Loucy (cell line): ENCODE data around the gene LDLRAD4.

Source experiments
- H2AFZ ChIP-seq: fragments of 200-600 bp; sonication (generic); 2 replicates; pipeline ENCODE4 v1.6.0; 2016; ENCODE audit warnings: antibody characterized with exemption, mild to moderate bottlenecking, low read length, moderate library complexity
- H3F3A ChIP-seq: fragments of 200-600 bp; 2 replicates; pipeline ENCODE4 v1.6.0; 2016; ENCODE audit warnings: antibody characterized with exemption, low read depth, mild to moderate bottlenecking
- H3K27me3 ChIP-seq: fragments of 200-600 bp; sonication (generic); 2 replicates; pipeline ENCODE4 v1.6.1; 2014; ENCODE audit warnings: low read length, mild to moderate bottlenecking; ENCODE audit not compliant: insufficient read depth, poor library complexity, severe bottlenecking
- H3K36me3 ChIP-seq: fragments of 200-600 bp; sonication (generic); 2 replicates; pipeline ENCODE4 v1.6.1; 2016; ENCODE audit warnings: low read length; ENCODE audit not compliant: insufficient read depth
- H3K4me1 ChIP-seq: fragments of 200-600 bp; sonication (generic); 2 replicates; pipeline ENCODE4 v1.5.1; 2014; ENCODE audit warnings: low read length, mild to moderate bottlenecking; ENCODE audit not compliant: insufficient read depth, poor library complexity, severe bottlenecking
- H3K4me2 ChIP-seq: fragments of 200-600 bp; sonication (generic); 2 replicates; pipeline ENCODE4 v1.6.0; 2014; ENCODE audit warnings: antibody characterized with exemption, low read length, low read depth, mild to moderate bottlenecking; ENCODE audit not compliant: poor library complexity, severe bottlenecking
- H3K4me3 ChIP-seq: fragments of 200-600 bp; sonication (generic); 2 replicates; pipeline ENCODE4 v1.5.1; 2014; ENCODE audit warnings: low read length, mild to moderate bottlenecking, mixed read lengths; ENCODE audit not compliant: poor library complexity, severe bottlenecking
- H3K79me2 ChIP-seq: fragments of 200-600 bp; sonication (generic); 2 replicates; pipeline ENCODE4 v1.6.1; 2014; ENCODE audit warnings: low read length; ENCODE audit not compliant: insufficient read depth
- H3K9ac ChIP-seq: fragments of 200-600 bp; sonication (generic); 2 replicates; pipeline ENCODE4 v1.6.0; 2014; ENCODE audit warnings: mild to moderate bottlenecking, low read depth, low read length, moderate library complexity; ENCODE audit not compliant: poor library complexity, severe bottlenecking
- H3K9me2 ChIP-seq: fragments of 200-600 bp; sonication (generic); replicated peaks from 2 replicates; pipeline ENCODE4 v1.6.1; 2016; ENCODE audit warnings: low read depth, low read length, mixed read lengths
- H3K9me3 ChIP-seq: fragments of 200-600 bp; sonication (generic); 2 replicates; pipeline ENCODE4 v1.6.1; 2014; ENCODE audit warnings: mild to moderate bottlenecking, antibody characterized with exemption, low read length, low read depth; ENCODE audit not compliant: insufficient read depth
- H4K20me1 ChIP-seq: fragments of 200-600 bp; sonication (generic); 2 replicates; pipeline ENCODE4 v1.6.0; 2014; ENCODE audit warnings: antibody characterized with exemption, low read length, mild to moderate bottlenecking; ENCODE audit not compliant: insufficient read depth, poor library complexity, severe bottlenecking
- EZH2phosphoT487 ChIP-seq: fragments of 200-600 bp; IDR thresholded peaks from 2 replicates; pipeline ENCODE4 v1.6.1; 2018; ENCODE audit warnings: antibody characterized with exemption, mild to moderate bottlenecking, moderate library complexity, borderline replicate concordance
- TF ChIP-seq, protein P1 (sequence below): fragments of 200-600 bp; sonication (generic); conservative IDR thresholded peaks from 2 replicates; pipeline ENCODE4 v1.5.1; 2014; ENCODE audit warnings: mild to moderate bottlenecking, antibody characterized with exemption, low read length

LDLRAD4 gene

DNA sequence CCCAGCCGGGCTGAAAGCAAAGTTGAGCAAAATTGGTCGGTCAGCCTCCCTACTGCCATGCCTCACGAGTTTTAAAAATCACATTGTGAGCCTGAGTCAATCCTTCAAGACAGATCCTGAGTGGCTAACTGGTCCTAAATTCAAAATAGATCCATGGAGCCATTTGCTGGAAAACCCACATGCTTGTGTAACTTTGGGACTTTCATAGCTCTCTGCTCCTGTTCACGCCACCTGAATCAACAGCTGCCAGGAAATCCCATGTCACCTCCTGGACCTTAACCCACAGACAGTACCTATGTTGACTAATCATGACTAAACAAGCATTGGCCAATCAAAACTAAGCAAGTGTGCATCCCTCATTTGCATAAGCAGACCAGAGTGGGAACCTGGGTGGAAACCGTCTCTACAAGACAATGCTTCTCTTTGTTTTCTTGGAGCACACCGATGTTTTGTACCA lies 42.8 kb upstream of the LDLRAD4 start:
- no peak overlapping the region for H3K9ac ChIP-seq
- H3K4me3 ChIP-seq = no peak overlapping the region
- no peak for TF ChIP-seq EZH2phosphoT487
- TF ChIP-seq, protein P1, sequence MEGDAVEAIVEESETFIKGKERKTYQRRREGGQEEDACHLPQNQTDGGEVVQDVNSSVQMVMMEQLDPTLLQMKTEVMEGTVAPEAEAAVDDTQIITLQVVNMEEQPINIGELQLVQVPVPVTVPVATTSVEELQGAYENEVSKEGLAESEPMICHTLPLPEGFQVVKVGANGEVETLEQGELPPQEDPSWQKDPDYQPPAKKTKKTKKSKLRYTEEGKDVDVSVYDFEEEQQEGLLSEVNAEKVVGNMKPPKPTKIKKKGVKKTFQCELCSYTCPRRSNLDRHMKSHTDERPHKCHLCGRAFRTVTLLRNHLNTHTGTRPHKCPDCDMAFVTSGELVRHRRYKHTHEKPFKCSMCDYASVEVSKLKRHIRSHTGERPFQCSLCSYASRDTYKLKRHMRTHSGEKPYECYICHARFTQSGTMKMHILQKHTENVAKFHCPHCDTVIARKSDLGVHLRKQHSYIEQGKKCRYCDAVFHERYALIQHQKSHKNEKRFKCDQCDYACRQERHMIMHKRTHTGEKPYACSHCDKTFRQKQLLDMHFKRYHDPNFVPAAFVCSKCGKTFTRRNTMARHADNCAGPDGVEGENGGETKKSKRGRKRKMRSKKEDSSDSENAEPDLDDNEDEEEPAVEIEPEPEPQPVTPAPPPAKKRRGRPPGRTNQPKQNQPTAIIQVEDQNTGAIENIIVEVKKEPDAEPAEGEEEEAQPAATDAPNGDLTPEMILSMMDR = no peak
- no peaks in the 10 kb centered on the region for H3K27me3 ChIP-seq
- no peaks in the 10 kb centered on the region for H3K36me3 ChIP-seq
- H2AFZ ChIP-seq = no peak overlapping the region
- no peaks in the 10 kb centered on the region for H3F3A ChIP-seq
- no peaks in the 10 kb centered on the region for H3K4me1 ChIP-seq
- H3K9me3 ChIP-seq = no peaks in the 10 kb centered on the region
- H3K79me2 ChIP-seq = no peaks in the 10 kb centered on the region
- no peak overlapping the region for H3K4me2 ChIP-seq
- H4K20me1 ChIP-seq = no peaks in the 10 kb centered on the region
- H3K9me2 ChIP-seq = no peaks in the 10 kb centered on the region

DNA sequence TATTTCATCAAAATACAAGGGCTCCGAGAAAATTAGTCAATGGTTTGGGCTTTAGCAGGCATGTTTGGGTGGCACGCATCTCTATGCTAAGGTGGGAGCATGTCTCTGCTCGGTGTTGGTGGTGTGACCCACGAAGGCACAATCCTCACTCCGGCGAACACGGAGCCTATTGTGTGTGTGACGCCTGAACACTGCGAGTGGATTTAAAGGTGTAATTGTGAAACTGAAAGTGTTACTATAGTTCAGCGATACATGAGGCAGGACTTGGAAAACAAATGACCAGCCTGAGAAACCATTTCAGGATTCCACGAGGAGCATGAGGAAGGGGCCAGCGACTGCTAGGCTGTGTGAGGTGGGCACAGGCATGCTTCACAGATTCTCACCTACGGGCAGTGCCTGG lies 41.7 kb upstream of the LDLRAD4 start:
- no peaks in the 10 kb centered on the region for H3K4me1 ChIP-seq
- H3F3A ChIP-seq = no peaks in the 10 kb centered on the region
- no peak overlapping the region for H2AFZ ChIP-seq
- H3K27me3 ChIP-seq = no peaks in the 10 kb centered on the region
- H3K9ac ChIP-seq = no peak overlapping the region
- H4K20me1 ChIP-seq = no peaks in the 10 kb centered on the region
- H3K4me2 ChIP-seq = no peak overlapping the region
- no peak for TF ChIP-seq EZH2phosphoT487
- TF ChIP-seq, protein P1 = no peak
- no peaks in the 10 kb centered on the region for H3K9me3 ChIP-seq
- no peak overlapping the region for H3K4me3 ChIP-seq
- H3K79me2 ChIP-seq = no peaks in the 10 kb centered on the region
- H3K36me3 ChIP-seq = no peaks in the 10 kb centered on the region
- H3K9me2 ChIP-seq = no peaks in the 10 kb centered on the region

DNA sequence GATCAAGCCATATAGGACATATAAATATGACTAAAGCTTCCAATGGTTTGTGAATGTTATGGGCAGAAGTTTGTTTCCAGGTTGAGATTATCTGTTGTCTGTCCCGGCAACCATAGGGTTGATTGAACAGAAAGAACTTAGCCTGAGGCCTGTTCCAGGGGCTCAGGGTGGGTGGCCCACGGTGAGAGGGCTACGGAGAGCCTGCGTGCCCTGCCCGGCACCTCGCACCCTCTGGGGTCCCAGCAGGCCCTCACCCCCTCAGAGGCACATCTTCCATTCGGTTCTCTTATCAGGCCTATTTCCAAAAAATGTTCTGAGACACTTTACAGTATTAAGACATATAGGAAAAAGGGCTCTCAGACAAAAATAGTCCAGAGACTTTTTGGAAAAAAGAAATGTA lies 40.4 kb upstream of the LDLRAD4 start:
- Histone ChIP-seq H4K20me1 (no peaks in the 10 kb centered on the region), H3K4me1 (no peaks in the 10 kb centered on the region), H3K9me3 (no peaks in the 10 kb centered on the region)

More for the DNA sequence above, 40.4 kb upstream of the LDLRAD4 start:
- Histone ChIP-seq H2AFZ (no peak overlapping the region), H3K4me3 (no peak overlapping the region), H3K36me3 (no peaks in the 10 kb centered on the region), H3K27me3 (no peaks in the 10 kb centered on the region), H3K9ac (no peak overlapping the region), H3K4me2 (no peak overlapping the region), H3K9me2 (no peaks in the 10 kb centered on the region), H3K79me2 (no peaks in the 10 kb centered on the region), H3F3A (no peaks in the 10 kb centered on the region)
- TF ChIP-seq, protein P1 = no peak
- no peak for TF ChIP-seq EZH2phosphoT487
